NB4 (cell line): Measurements from ENCODE around the gene SOCS1.

ENCODE experiments used
- CTCF ChIP-seq: IDR thresholded peaks from one replicate; pipeline ENCODE4 v1.5.1; 2012; ENCODE audit warnings: low read depth, low read length
- MAX ChIP-seq: IDR thresholded peaks from 2 replicates; pipeline ENCODE4 v1.6.1; 2011; ENCODE audit warnings: low read depth, low read length

- TF ChIP-seq CTCF, result no peak
- TF ChIP-seq MAX, result no peak
These were observed 48.4 kb downstream of the SOCS1 start for GRCh38 chr16:11207646-11208045.
